ENCODE measurements around the gene SNRPA.

GRCh38 chr19:40721140-40721486 is 29.9 kb upstream of the SNRPA start:
- TF ChIP-seq, protein P1, sequence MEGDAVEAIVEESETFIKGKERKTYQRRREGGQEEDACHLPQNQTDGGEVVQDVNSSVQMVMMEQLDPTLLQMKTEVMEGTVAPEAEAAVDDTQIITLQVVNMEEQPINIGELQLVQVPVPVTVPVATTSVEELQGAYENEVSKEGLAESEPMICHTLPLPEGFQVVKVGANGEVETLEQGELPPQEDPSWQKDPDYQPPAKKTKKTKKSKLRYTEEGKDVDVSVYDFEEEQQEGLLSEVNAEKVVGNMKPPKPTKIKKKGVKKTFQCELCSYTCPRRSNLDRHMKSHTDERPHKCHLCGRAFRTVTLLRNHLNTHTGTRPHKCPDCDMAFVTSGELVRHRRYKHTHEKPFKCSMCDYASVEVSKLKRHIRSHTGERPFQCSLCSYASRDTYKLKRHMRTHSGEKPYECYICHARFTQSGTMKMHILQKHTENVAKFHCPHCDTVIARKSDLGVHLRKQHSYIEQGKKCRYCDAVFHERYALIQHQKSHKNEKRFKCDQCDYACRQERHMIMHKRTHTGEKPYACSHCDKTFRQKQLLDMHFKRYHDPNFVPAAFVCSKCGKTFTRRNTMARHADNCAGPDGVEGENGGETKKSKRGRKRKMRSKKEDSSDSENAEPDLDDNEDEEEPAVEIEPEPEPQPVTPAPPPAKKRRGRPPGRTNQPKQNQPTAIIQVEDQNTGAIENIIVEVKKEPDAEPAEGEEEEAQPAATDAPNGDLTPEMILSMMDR (optimal IDR thresholded peaks at IDR 0.05 in 1 of 3, IDR thresholded peaks at IDR 0.05 in 1 of 3, conservative IDR thresholded peaks at IDR 0.05 in 1 of 3; ENCODE audit: extremely low read depth in 1 of 3, insufficient read depth in 2 of 3, low read length in 3 of 3) = no peak
- no peak for TF ChIP-seq EZH2 (IDR thresholded peaks at IDR 0.05; ENCODE audit: low read length)

Measured in keratinocyte (primary cell).